IMR-90 (cell line): ENCODE data around the gene TOP2A. TPM values are rescaled to one million over a fixed set of nuclear protein-coding genes. Genes with fewer than 3 reads are reported as not detected.

Experiments
- ATAC-seq: fragments of 200-7000 bp; cut with Tn5 transposase; 2 replicates; pipeline ENCODE4 v1.9.1; 2020; ENCODE audit warnings: low read depth, mild to moderate bottlenecking, moderate library complexity
- BruUV-seq: library from RNA; stranded (reverse); fragments of 400-500 nt; replicated peaks from 2 replicates; lab custom pipeline; 2021; lab: Mats Ljungman, UMichigan
- CTCF ChIA-PET: fragments of 300-600 bp; formaldehyde crosslinking; extraction: SDS; loops from one replicate; lab custom pipeline; 2021; ENCODE audit warnings: antibody characterized with exemption; lab: Yijun Ruan, JAX
- POLR2A ChIA-PET: fragments of 300-600 bp; sonication (Branson Sonifier 250); formaldehyde crosslinking; loops from one replicate; lab custom pipeline; 2022; ENCODE audit warnings: antibody characterized with exemption; ENCODE audit not compliant: unreplicated experiment; lab: Charles Lee
- DNase-seq: peaks from one replicate; pipeline ENCODE4 v3.0.0; 2013
- H2AFZ ChIP-seq: replicated peaks from 2 replicates; pipeline ENCODE3; 2013; ENCODE audit warnings: low read length, mild to moderate bottlenecking; ENCODE audit not compliant: poor library complexity
- H2AK5ac ChIP-seq: 2 replicates; pipeline ENCODE4 v1.6.1; 2013; ENCODE audit warnings: low read depth, low read length, inconsistent platforms
- H2AK9ac ChIP-seq: replicated peaks from 2 replicates; pipeline ENCODE3; 2013; ENCODE audit warnings: mild to moderate bottlenecking, low read depth, low read length, moderate library complexity; ENCODE audit not compliant: poor library complexity
- H2BK120ac ChIP-seq: 2 replicates; pipeline ENCODE4 v1.6.1; 2013; ENCODE audit warnings: low read depth, low read length, inconsistent platforms
- H2BK15ac ChIP-seq: 3 replicates; pipeline ENCODE4 v1.6.1; 2013; ENCODE audit warnings: low read depth, low read length, inconsistent platforms
- H2BK20ac ChIP-seq: 2 replicates; pipeline ENCODE4 v1.6.1; 2013; ENCODE audit warnings: low read depth, mild to moderate bottlenecking, inconsistent platforms, low read length, moderate library complexity
- H2BK5ac ChIP-seq: 2 replicates; pipeline ENCODE4 v1.6.1; 2013; ENCODE audit warnings: mild to moderate bottlenecking, low read depth, low read length, inconsistent platforms; ENCODE audit not compliant: poor library complexity, severe bottlenecking
- H3K14ac ChIP-seq: replicated peaks from 2 replicates; pipeline ENCODE4 v1.6.1; 2013; ENCODE audit warnings: low read depth, low read length, inconsistent platforms
- H3K18ac ChIP-seq: 2 replicates; pipeline ENCODE4 v1.6.1; 2013; ENCODE audit warnings: low read depth, low read length, control low read depth
- H3K23ac ChIP-seq: 2 replicates; pipeline ENCODE4 v1.6.1; 2013; ENCODE audit warnings: low read depth, low read length, inconsistent platforms
- H3K27ac ChIP-seq: 2 replicates; pipeline ENCODE4 v1.5.1; 2013; ENCODE audit warnings: mild to moderate bottlenecking, control low read depth, low read length; ENCODE audit not compliant: insufficient read depth
- H3K27me3 ChIP-seq: 2 replicates; pipeline ENCODE4 v1.6.1; 2013; ENCODE audit warnings: low read length; ENCODE audit not compliant: control insufficient read depth, insufficient read depth
- H3K36me3 ChIP-seq: 2 replicates; pipeline ENCODE4 v1.6.1; 2013; ENCODE audit warnings: low read length, mixed read lengths; ENCODE audit not compliant: control insufficient read depth, insufficient read depth
- H3K4ac ChIP-seq: 2 replicates; pipeline ENCODE4 v1.6.1; 2013; ENCODE audit warnings: low read depth, low read length, inconsistent platforms
- H3K4me1 ChIP-seq: 2 replicates; pipeline ENCODE4 v1.6.1; 2013; ENCODE audit warnings: low read length, mixed read lengths; ENCODE audit not compliant: control insufficient read depth, insufficient read depth
- H3K4me2 ChIP-seq: 2 replicates; pipeline ENCODE4 v1.6.1; 2013; ENCODE audit warnings: low read depth, mild to moderate bottlenecking, control low read depth, low read length, moderate library complexity
- H3K4me3 ChIP-seq: 2 replicates; pipeline ENCODE4 v1.5.1; 2013; ENCODE audit warnings: low read depth, mild to moderate bottlenecking, control low read depth, low read length, moderate library complexity; ENCODE audit not compliant: insufficient read depth
- H3K56ac ChIP-seq: 2 replicates; pipeline ENCODE4 v1.6.1; 2013; ENCODE audit warnings: low read length, inconsistent platforms; ENCODE audit not compliant: insufficient read depth; ENCODE audit errors: extremely low read depth
- H3K79me1 ChIP-seq, 2 experiments: 2 replicates each; pipeline ENCODE4 v1.6.1; 2013; ENCODE audit warnings: low read length in 2 of 2, inconsistent platforms in 1 of 2, low read depth in 1 of 2
- H3K9ac ChIP-seq: 2 replicates; pipeline ENCODE4 v1.6.1; 2013; ENCODE audit warnings: low read depth, low read length, control low read depth
- H3K9me1 ChIP-seq: 2 replicates; pipeline ENCODE4 v1.6.1; 2013; ENCODE audit warnings: low read length, inconsistent platforms; ENCODE audit not compliant: insufficient read depth
- H3K9me3 ChIP-seq: 2 replicates; pipeline ENCODE4 v1.6.1; 2013; ENCODE audit warnings: low read length; ENCODE audit not compliant: control insufficient read depth, insufficient read depth
- H4K20me1 ChIP-seq: 2 replicates; pipeline ENCODE4 v1.6.1; 2013; ENCODE audit warnings: low read length, inconsistent platforms; ENCODE audit not compliant: insufficient read depth
- H4K5ac ChIP-seq: 2 replicates; pipeline ENCODE4 v1.6.1; 2013; ENCODE audit warnings: mild to moderate bottlenecking, low read depth, low read length, control low read depth
- H4K8ac ChIP-seq, 2 experiments: 2 replicates each; pipeline ENCODE4 v1.6.1; 2013; ENCODE audit warnings: low read depth in 2 of 2, low read length in 2 of 2, control low read depth in 1 of 2, inconsistent platforms in 1 of 2
- H4K91ac ChIP-seq: 2 replicates; pipeline ENCODE4 v1.6.1; 2013; ENCODE audit warnings: low read depth, low read length, inconsistent platforms; ENCODE audit not compliant: insufficient read depth
- BHLHE40 ChIP-seq: fragments of 150-350 bp; IDR thresholded peaks from 2 replicates; pipeline ENCODE4 v1.6.1; 2016; ENCODE audit warnings: mild to moderate bottlenecking, low read depth, low read length
- CEBPB ChIP-seq: IDR thresholded peaks from 2 replicates; pipeline ENCODE4 v1.6.1; 2012; ENCODE audit warnings: low read depth, low read length, improper control_type of control experiment
- CHD1 ChIP-seq: IDR thresholded peaks from 2 replicates; pipeline ENCODE4 v1.6.1; 2012; ENCODE audit warnings: low read depth, low read length, improper control_type of control experiment
- CTCF ChIP-seq: conservative IDR thresholded peaks from 2 replicates; pipeline ENCODE4 v1.5.1; 2012; ENCODE audit warnings: mild to moderate bottlenecking, low read depth, low read length, improper control_type of control experiment
- ELK1 ChIP-seq: fragments of 150-350 bp; IDR thresholded peaks from 2 replicates; pipeline ENCODE4 v1.6.1; 2016; ENCODE audit warnings: low read depth, mild to moderate bottlenecking, low read length, moderate library complexity, borderline replicate concordance
- FOS ChIP-seq: fragments of 150-350 bp; IDR thresholded peaks from 2 replicates; pipeline ENCODE4 v1.6.1; 2016; ENCODE audit warnings: low read depth, low read length
- MAFK ChIP-seq: IDR thresholded peaks from 2 replicates; pipeline ENCODE4 v1.6.1; 2012; ENCODE audit warnings: low read depth, low read length, improper control_type of control experiment
- MAZ ChIP-seq: IDR thresholded peaks from 2 replicates; pipeline ENCODE4 v1.6.1; 2012; ENCODE audit warnings: low read depth, mild to moderate bottlenecking, low read length, improper control_type of control experiment, moderate library complexity, borderline replicate concordance
- MXI1 ChIP-seq: IDR thresholded peaks from 2 replicates; pipeline ENCODE4 v1.6.1; 2012; ENCODE audit warnings: low read depth, mild to moderate bottlenecking, low read length, moderate library complexity, borderline replicate concordance
- NFE2L2 ChIP-seq: fragments of 150-350 bp; IDR thresholded peaks from 2 replicates; pipeline ENCODE4 v1.6.1; 2016; ENCODE audit warnings: low read depth, mild to moderate bottlenecking, low read length
- POLR2A ChIP-seq: IDR thresholded peaks from 2 replicates; pipeline ENCODE4 v1.6.1; 2012; ENCODE audit warnings: mild to moderate bottlenecking, low read depth, low read length
- RAD21 ChIP-seq: IDR thresholded peaks from 2 replicates; pipeline ENCODE4 v1.6.1; 2012; ENCODE audit warnings: low read length, improper control_type of control experiment
- RCOR1 ChIP-seq: IDR thresholded peaks from 2 replicates; pipeline ENCODE4 v1.6.1; 2012; ENCODE audit warnings: mild to moderate bottlenecking, low read length, improper control_type of control experiment; ENCODE audit not compliant: insufficient replicate concordance
- RFX5 ChIP-seq: IDR thresholded peaks from 2 replicates; pipeline ENCODE4 v1.8.0; 2012; ENCODE audit warnings: low read depth, mild to moderate bottlenecking, low read length, moderate library complexity
- SMC3 ChIP-seq: fragments of 150-350 bp; IDR thresholded peaks from 2 replicates; pipeline ENCODE4 v1.6.1; 2016; ENCODE audit warnings: low read depth, mild to moderate bottlenecking, antibody characterized with exemption, low read length, moderate library complexity
- USF2 ChIP-seq: fragments of 150-350 bp; IDR thresholded peaks from 2 replicates; pipeline ENCODE4 v1.6.1; 2017; ENCODE audit warnings: mild to moderate bottlenecking, antibody characterized with exemption, low read length, low read depth
- WGBS, 2 experiments: methylation state at CpG; one replicate each; pipeline versions ENCODE4 v1.1.5 to v1.1.7; 2013; ENCODE audit warnings: missing lambda C conversion rate in 2 of 2; ENCODE audit not compliant: insufficient read length in 1 of 2; ENCODE audit errors: extremely low coverage in 2 of 2; 5-methylcytosine and 5-hydroxymethylcytosine counted together
- dilution Hi-C: fragments of 300-500 bp; cut with HindIII; formaldehyde crosslinking; loops from one replicate; pipeline ENCODE4 v1.14.3; 2018; ENCODE audit warnings: low sequenced_read_pairs; ENCODE audit not compliant: unreplicated experiment
- in situ Hi-C: fragments of 300-500 bp; cut with MboI; formaldehyde crosslinking; loops from 3 replicates; pipeline ENCODE4 v1.14.3; 2019; ENCODE audit warnings: low sequenced_read_pairs, inconsistent platforms, mixed read lengths
- intact Hi-C: fragments of 100-400 bp; cut with micrococcal nuclease; formaldehyde crosslinking; loops from 2 replicates; pipeline ENCODE4 v1.10.0; 2022
- polyA plus RNA-seq, 3 experiments: library from polyadenylated mRNA; depleted of rRNA; stranded (reverse); fragments of >200 nt; gene quantifications; 2 replicates each; pipeline ENCODE4 v1.2.3, GENCODE V29; 2012; ENCODE audit warnings: low replicate concordance in 1 of 3
- total RNA-seq: library from RNA; depleted of rRNA; stranded (reverse); fragments of >200 nt; gene quantifications from 2 replicates; pipeline ENCODE4 v1.2.3, GENCODE V29; 2012

Gene TOP2A
- total and polyA plus RNA-seq, 2 of the 4 experiments (the other 2 are of a cell fraction), result 43.4 to 68.5 TPM

- Histone ChIP-seq H2AK5ac (no peak overlapping the region; the same call in 1 of the 2 replicates), H3K27ac (peak overlapping the region; percentile 5; the same call in 1 of the 2 replicates), H2BK15ac (no peak overlapping the region), H4K8ac (no peak overlapping the region; a peak in 1 of 4 replicates), H2BK5ac (no peak overlapping the region), H3K4ac (no peak overlapping the region), H4K91ac (no peak overlapping the region), H2BK120ac (no peak overlapping the region), H3K9me1 (peaks cover 50% of the 10 kb centered on the region), H3K23ac (peak overlapping the region; percentile 70; the same call in 1 of the 2 replicates), H2BK20ac (no peak overlapping the region), H4K5ac (no peak overlapping the region), H3K14ac (no peak overlapping the region), H3K4me3 (peak overlapping the region; percentile 52), H3K4me2 (peak overlapping the region; percentile 91), H3K79me1 (peaks cover 26 to 85% of the 10 kb centered on the region in 2 experiments), H3K9me3 (no peaks in the 10 kb centered on the region), H3K9ac (0 out of 2 replicates have a peak overlapping the region, but pooled peaks have one; percentile 43), H3K36me3 (peaks cover 57% of the 10 kb centered on the region), H2AK9ac (no peak overlapping the region), H4K20me1 (peaks cover 92% of the 10 kb centered on the region), H3K56ac (no peak overlapping the region), H3K18ac (no peak overlapping the region), H3K4me1 (peaks cover 45% of the 10 kb centered on the region), H3K27me3 (no peaks in the 10 kb centered on the region), H2AFZ (no peak overlapping the region)
- in situ Hi-C loops, result no loop called here
- intact Hi-C loops, result no loop called here
- CTCF ChIA-PET, result interaction anchor here (0.8 to 1.4 kb wide), 2 partner anchors 85 to 101 kb away, joined by 3 to 7 read pairs; no protein-coding TSS in a partner anchor
- TF ChIP-seq ELK1 (no peak), BHLHE40 (no peak), RAD21 (no peak), POLR2A (no peak; the same call in 1 of the 2 replicates), RCOR1 (no peak), NFE2L2 (no peak), SMC3 (no peak), CEBPB (no peak), RFX5 (no peak), USF2 (no peak), MXI1 (no peak), FOS (no peak), CHD1 (no peak), MAFK (no peak), MAZ (no peak), CTCF (no peak)
- DNase-seq (peak; percentile 23), ATAC-seq (no peak)
- 33% methylated on average over 3 of the region's 8 CpGs; no CpG with 5 or more reads in 1 of the 2 experiments for WGBS, 2 experiments
- BruUV-seq, result no TSS peak
- dilution Hi-C loops, result no loop called here
- POLR2A ChIA-PET, result interaction anchor here (0.5 to 1.3 kb wide), 4 partner anchors 28 to 131 kb away, joined by 3 to 9 read pairs (median 4); no protein-coding TSS in a partner anchor
These were observed 30.5 kb upstream of the TOP2A start for GRCh38 chr17:40448213-40448638.
